Mesangial cell (primary cell): Measurements from ENCODE around the gene FUT1. TPM values are rescaled to one million over a fixed set of nuclear protein-coding genes. Genes with fewer than 3 reads are reported as not detected.

ENCODE experiments used
- total RNA-seq: library from RNA; depleted of rRNA; stranded (reverse); fragments of >200 nt; gene quantifications from 2 replicates; pipeline ENCODE4 v1.2.3, GENCODE V29; 2015

FUT1 gene
- 0.98 and 2.2 TPM in 2 replicates for total RNA-seq

GRCh38 chr19:48752496-48753365 is at the start of gene FUT1:
FUT1 (minus strand) TSS chr19:48752641; CDS start chr19:48751281, 1,360 bp downstream.

GRCh38 chr19:48755084-48755641 is 2.7 kb upstream of the FUT1 start, which contains the start of gene FGF21:
FGF21 (plus strand) TSS chr19:48755524; CDS start chr19:48756237, 713 bp downstream.

GRCh38 chr19:48746738-48747575 is 5.5 kb downstream of the FUT1 start, which contains the start of gene IZUMO1:
IZUMO1 (minus strand) TSS chr19:48746909; CDS start chr19:48745859, 1,050 bp downstream.

GRCh38 chr19:48740164-48740972 is 12.1 kb downstream of the FUT1 start, which contains the start of gene RASIP1:
RASIP1 (minus strand) TSS chr19:48740610; CDS start chr19:48740282, 328 bp downstream.

GRCh38 chr19:48719263-48720171 is 32.9 kb downstream of the FUT1 start, which contains the start of gene MAMSTR:
MAMSTR (minus strand) TSS chr19:48719725; CDS start chr19:48719031, 694 bp downstream.

Other genes starting within 250 kb of the FUT1 start
- gene LMTK3, start 240.8 kb downstream of the FUT1 start, total RNA-seq = 0.16 and 1.4 TPM in 2 replicates
- gene SULT2B1, start 200.5 kb downstream of the FUT1 start, total RNA-seq = 0.25 TPM in 1 of 2 replicates, not detected in the other
- gene SPACA4, start 145.9 kb downstream of the FUT1 start, total RNA-seq = not detected in 2 replicates
- not detected in 2 replicates for gene FAM83E, start 137.6 kb downstream of the FUT1 start, total RNA-seq
- gene RPL18, start 133.5 kb downstream of the FUT1 start, total RNA-seq = 2,568 and 2,890 TPM in 2 replicates
- 11.7 and 12.3 TPM in 2 replicates for gene SPHK2, start 133.1 kb downstream of the FUT1 start, total RNA-seq
- 0.65 and 17.7 TPM in 2 replicates for gene DBP, start 115.3 kb downstream of the FUT1 start, total RNA-seq
- 11.3 TPM in 1 of 2 replicates, not detected in the other for gene CA11, start 106.5 kb downstream of the FUT1 start, total RNA-seq
- 0.51 TPM in 1 of 2 replicates, not detected in the other for gene NTN5, start 79.6 kb downstream of the FUT1 start, total RNA-seq
- gene FUT2, start 56.7 kb downstream of the FUT1 start, total RNA-seq = under 0.01 TPM in 1 of 2 replicates, not detected in the other
- 1.3 and 5.3 TPM in 2 replicates for gene MAMSTR, start 32.9 kb downstream of the FUT1 start, total RNA-seq
- 3.8 and 4.7 TPM in 2 replicates for gene RASIP1, start 12.0 kb downstream of the FUT1 start, total RNA-seq
- not detected in 2 replicates for gene IZUMO1, start 5.7 kb downstream of the FUT1 start, total RNA-seq
- gene FGF21, start 2.9 kb upstream of the FUT1 start, total RNA-seq = not detected in 2 replicates
- gene BCAT2, start 58.4 kb upstream of the FUT1 start, total RNA-seq = 69.8 and 75.0 TPM in 2 replicates
- gene HSD17B14, start 83.8 kb upstream of the FUT1 start, total RNA-seq = 2.0 and 24.1 TPM in 2 replicates
- 2.8 and 12.4 TPM in 2 replicates for gene PLEKHA4, start 116.0 kb upstream of the FUT1 start, total RNA-seq
- gene PPP1R15A, start 119.8 kb upstream of the FUT1 start, total RNA-seq = 22.8 and 32.2 TPM in 2 replicates
- not detected in 2 replicates for gene TULP2, start 146.1 kb upstream of the FUT1 start, total RNA-seq
- gene NUCB1, start 147.7 kb upstream of the FUT1 start, total RNA-seq = 196 and 317 TPM in 2 replicates
- gene DHDH, start 181.1 kb upstream of the FUT1 start, total RNA-seq = 0.33 TPM in 1 of 2 replicates, not detected in the other
- gene BAX, start 202.2 kb upstream of the FUT1 start, total RNA-seq = 129 and 173 TPM in 2 replicates
- 1,218 and 2,784 TPM in 2 replicates for gene FTL, start 212.7 kb upstream of the FUT1 start, total RNA-seq
- 34.2 and 47.6 TPM in 2 replicates for gene GYS1, start 240.7 kb upstream of the FUT1 start, total RNA-seq
- gene RUVBL2, start 241.2 kb upstream of the FUT1 start, total RNA-seq = 137 and 324 TPM in 2 replicates